GM23338 (cell line): ENCODE data around the gene EEA1. TPM values are rescaled to one million over a fixed set of nuclear protein-coding genes. Genes with fewer than 3 reads are reported as not detected.

Experiments
- ATAC-seq: fragments of 200-7000 bp; cut with Tn5 transposase; 3 replicates; pipeline ENCODE4 v1.9.1; 2020
- DNase-seq: peaks from one replicate; pipeline ENCODE4 v3.0.0-alpha.2; 2015; ENCODE audit warnings: low spot score
- H2AFZ ChIP-seq: fragments of 200-600 bp; sonication (generic); 2 replicates; pipeline ENCODE4 v1.8.0; 2016; ENCODE audit warnings: antibody characterized with exemption, mild to moderate bottlenecking, moderate library complexity
- H3F3A ChIP-seq: fragments of 200-600 bp; sonication (generic); replicated peaks from 2 replicates; pipeline ENCODE4 v1.8.0; 2017; ENCODE audit warnings: antibody characterized with exemption, mixed run types, low read depth
- H3K27ac ChIP-seq: fragments of 200-600 bp; sonication (generic); 2 replicates; pipeline ENCODE4 v1.6.1; 2016; ENCODE audit warnings: low read depth
- H3K27me3 ChIP-seq: fragments of 200-600 bp; sonication (generic); 2 replicates; pipeline ENCODE4 v1.8.0; 2016; ENCODE audit warnings: mild to moderate bottlenecking, mixed run types, moderate library complexity; ENCODE audit not compliant: insufficient read depth
- H3K36me3 ChIP-seq: fragments of 200-600 bp; sonication (generic); 2 replicates; pipeline ENCODE4 v1.8.0; 2016; ENCODE audit warnings: mild to moderate bottlenecking; ENCODE audit not compliant: insufficient read depth
- H3K4me1 ChIP-seq: fragments of 200-600 bp; sonication (generic); 2 replicates; pipeline ENCODE4 v1.8.0; 2016; ENCODE audit warnings: mild to moderate bottlenecking, moderate library complexity; ENCODE audit not compliant: insufficient read depth
- H3K4me2 ChIP-seq: fragments of 200-600 bp; sonication (generic); 2 replicates; pipeline ENCODE4 v1.7.1; 2017; ENCODE audit warnings: mixed run types
- H3K4me3 ChIP-seq: fragments of 200-600 bp; sonication (generic); 2 replicates; pipeline ENCODE4 v1.6.1; 2016; ENCODE audit warnings: mixed run types
- H3K79me2 ChIP-seq: fragments of 200-600 bp; sonication (generic); replicated peaks from 2 replicates; pipeline ENCODE4 v1.8.0; 2017; ENCODE audit warnings: mild to moderate bottlenecking; ENCODE audit not compliant: insufficient read depth
- H3K9me2 ChIP-seq: fragments of 200-600 bp; sonication (generic); 2 replicates; pipeline ENCODE4 v1.8.0; 2017; ENCODE audit not compliant: insufficient read depth
- H4K20me1 ChIP-seq: fragments of 200-600 bp; sonication (generic); replicated peaks from 2 replicates; pipeline ENCODE4 v1.8.0; 2017; ENCODE audit warnings: mild to moderate bottlenecking; ENCODE audit not compliant: insufficient read depth
- H3K27ac Mint-ChIP-seq: 2 replicates; pipeline ENCODE4 v1.8.0; 2020; ENCODE audit warnings: inconsistent platforms, mild to moderate bottlenecking, moderate library complexity, mixed read lengths
- H3K27me3 Mint-ChIP-seq: 3 replicates; pipeline ENCODE4 v1.8.0; 2022; ENCODE audit warnings: low read depth, mild to moderate bottlenecking, moderate library complexity, mixed read lengths, inconsistent platforms; ENCODE audit not compliant: insufficient read depth, poor library complexity
- H3K36me3 Mint-ChIP-seq: 3 replicates; pipeline ENCODE4 v1.8.0; 2021; ENCODE audit warnings: low read depth, mild to moderate bottlenecking, inconsistent platforms, moderate library complexity, mixed read lengths
- H3K4me1 Mint-ChIP-seq: 3 replicates; pipeline ENCODE4 v1.8.0; 2020; ENCODE audit warnings: mild to moderate bottlenecking, inconsistent platforms, mixed read lengths
- H3K4me3 Mint-ChIP-seq: 3 replicates; pipeline ENCODE4 v1.8.0; 2021; ENCODE audit warnings: moderate library complexity, mild to moderate bottlenecking, inconsistent platforms, mixed read lengths
- H3K9me3 Mint-ChIP-seq: 3 replicates; pipeline ENCODE4 v1.8.0; 2020; ENCODE audit warnings: moderate library complexity, mild to moderate bottlenecking, inconsistent platforms, mixed read lengths
- CREB1 ChIP-seq: fragments of 250-450 bp; sonication (Bioruptor Pico); IDR thresholded peaks from 2 replicates; pipeline ENCODE4 v1.5.0; 2020; ENCODE audit warnings: low read depth, mild to moderate bottlenecking, moderate library complexity
- CTCF ChIP-seq, 2 experiments: fragments of 200-600 bp in 1 of 2; sonication (generic) in 1 of 2; conservative IDR thresholded peaks; 2 replicates each; pipeline versions ENCODE4 v1.5.1 to v1.6.1; 2016 to 2017; ENCODE audit warnings: antibody characterized with exemption in 2 of 2, low read depth in 2 of 2, mild to moderate bottlenecking in 2 of 2, moderate library complexity in 1 of 2
- ETS1 ChIP-seq: IDR thresholded peaks from 2 replicates; pipeline ENCODE4 v1.6.1; 2016; ENCODE audit warnings: antibody characterized with exemption
- EZH2 ChIP-seq: fragments of 200-600 bp; sonication (generic); IDR thresholded peaks from one replicate; pipeline ENCODE4 v1.8.0; 2017; ENCODE audit warnings: antibody characterized with exemption, mild to moderate bottlenecking, low read depth; ENCODE audit not compliant: unreplicated experiment
- EZH2phosphoT487 ChIP-seq: fragments of 200-600 bp; sonication (generic); IDR thresholded peaks from one replicate; pipeline ENCODE4 v1.8.1; 2018; ENCODE audit warnings: antibody characterized with exemption; ENCODE audit not compliant: unreplicated experiment
- JUNB ChIP-seq: IDR thresholded peaks from one replicate; pipeline ENCODE4 v1.6.1; 2016; ENCODE audit warnings: antibody characterized with exemption; ENCODE audit not compliant: unreplicated experiment
- NANOG ChIP-seq: IDR thresholded peaks from 2 replicates; pipeline ENCODE4 v1.6.1; 2016; ENCODE audit warnings: antibody characterized with exemption, borderline replicate concordance
- POLR2AphosphoS5 ChIP-seq: IDR thresholded peaks from 2 replicates; pipeline ENCODE4 v1.6.1; 2016; ENCODE audit warnings: antibody characterized with exemption, low read depth
- REST ChIP-seq: IDR thresholded peaks from one replicate; pipeline ENCODE4 v1.6.1; 2018; ENCODE audit warnings: antibody characterized with exemption; ENCODE audit not compliant: unreplicated experiment
- STAT1 ChIP-seq: IDR thresholded peaks from one replicate; pipeline ENCODE4 v1.6.1; 2016; ENCODE audit warnings: antibody characterized with exemption; ENCODE audit not compliant: unreplicated experiment
- ZNF114 ChIP-seq: fragments of 250-450 bp; sonication (Bioruptor Pico); IDR thresholded peaks from 2 replicates; pipeline ENCODE4 v1.5.0; 2020; ENCODE audit warnings: mild to moderate bottlenecking, moderate library complexity
- ZNF331 ChIP-seq: fragments of 250-450 bp; sonication (Bioruptor Pico); IDR thresholded peaks from 2 replicates; pipeline ENCODE4 v1.5.0; 2020; ENCODE audit warnings: low read depth, mild to moderate bottlenecking, moderate library complexity
- ZNF462 ChIP-seq: fragments of 250-450 bp; sonication (Bioruptor Pico); IDR thresholded peaks from 2 replicates; pipeline ENCODE4 v1.5.0; 2020; ENCODE audit warnings: mild to moderate bottlenecking, moderate library complexity
- polyA plus RNA-seq: library from polyadenylated mRNA; unstranded; fragments of >200 nt; fragmentation: Nextera tagmentation; extraction: Ambion mirVana; gene quantifications from 2 replicates; pipeline ENCODE4 v1.2.1, GENCODE V29; 2016
- total RNA-seq: library from RNA; depleted of rRNA; stranded (reverse); fragments of >200 nt; shearing (Covaris generic); gene quantifications from 2 replicates; pipeline ENCODE4 v1.2.3, GENCODE V29; 2014

Gene EEA1
- total and polyA plus RNA-seq, 2 experiments from 2014 or later, result 10.0 to 41.1 TPM

- peak overlapping the region; percentile 14; the same call in 1 of the 2 replicates for H2AFZ ChIP-seq
- Mint-ChIP-seq H3K36me3 (no peaks in the 10 kb centered on the region), H3K27me3 (no peaks in the 10 kb centered on the region), H3K9me3 (no peaks in the 10 kb centered on the region), H3K4me1 (peaks cover 12% of the 10 kb centered on the region), H3K4me3 (no peak overlapping the region), H3K27ac (no peak overlapping the region)
- TF ChIP-seq JUNB (no peak), ETS1 (no peak), REST (no peak), CREB1 (CRISPR knock-in tag) (no peak), POLR2AphosphoS5 (no peak), EZH2phosphoT487 (no peak), NANOG (no peak), STAT1 (no peak), EZH2 (no peak), ZNF462 (CRISPR knock-in tag) (no peak), ZNF331 (no peak), ZNF114 (CRISPR knock-in tag) (no peak), CTCF (conservative IDR thresholded peaks at IDR 0.05; ENCODE audit: low read depth in 2 of 2) (no peak)
- no peak overlapping the region for H3K4me2 ChIP-seq
- no peaks in the 10 kb centered on the region for H3K27me3 ChIP-seq
- H3K9me2 ChIP-seq, result 0 out of 2 replicates have a peak, but pooled peaks cover 6% of the 10 kb centered on the region
- H3K79me2 ChIP-seq, result no peaks in the 10 kb centered on the region
- peaks cover 9% of the 10 kb centered on the region for H3K4me1 ChIP-seq
- no peaks in the 10 kb centered on the region for H4K20me1 ChIP-seq
- H3F3A ChIP-seq, result no peaks in the 10 kb centered on the region
- DNase-seq, result no peak
- ATAC-seq, result no peak
- H3K36me3 ChIP-seq, result no peaks in the 10 kb centered on the region
- no peak overlapping the region for H3K27ac ChIP-seq
- H3K4me3 ChIP-seq, result no peak overlapping the region
Measured at GRCh38 chr12:92733181-92733580, 195.9 kb downstream of the EEA1 start.
